H1 (cell line): Measurements from ENCODE around the gene HIVEP3. TPM values are rescaled to one million over a fixed set of nuclear protein-coding genes. Genes with fewer than 3 reads are reported as not detected.

Source experiments
- CTCF ChIA-PET: fragments of 300-600 bp; sonication (Branson Sonifier 250); formaldehyde crosslinking; loops from one replicate; lab custom pipeline; 2021; ENCODE audit not compliant: partially characterized antibody; lab: Charles Lee
- POLR2A ChIA-PET: fragments of 300-600 bp; sonication (Branson Sonifier 250); formaldehyde crosslinking; loops from one replicate; lab custom pipeline; 2021; ENCODE audit warnings: inconsistent platforms; ENCODE audit not compliant: partially characterized antibody; lab: Charles Lee
- DNase-seq, 2 experiments: peaks; one replicate each; pipeline versions ENCODE4 v3.0.0 to v3.0.0-alpha.2; 2010 to 2022; ENCODE audit warnings: low spot score in 2 of 2, low read depth in 1 of 2, mixed read lengths in 1 of 2
- FAIRE-seq: peaks from 2 replicates; lab custom pipeline; 2011; peaks lifted over from hg19 to GRCh38; lab: Jason Lieb, UNC
- H2AFZ ChIP-seq: 2 replicates; pipeline ENCODE4 v1.8.1; 2012; ENCODE audit warnings: low read length, inconsistent platforms
- H2AK5ac ChIP-seq: 2 replicates; pipeline ENCODE4 v1.6.1; 2013; ENCODE audit warnings: low read depth, low read length
- H2BK120ac ChIP-seq: replicated peaks from 2 replicates; pipeline ENCODE3; 2013; ENCODE audit warnings: low read depth, low read length, inconsistent platforms
- H2BK12ac ChIP-seq: 2 replicates; pipeline ENCODE4 v1.6.1; 2013; ENCODE audit warnings: low read depth, low read length
- H2BK15ac ChIP-seq: 2 replicates; pipeline ENCODE4 v1.6.1; 2013; ENCODE audit warnings: low read length
- H2BK20ac ChIP-seq: 2 replicates; pipeline ENCODE4 v1.6.1; 2013; ENCODE audit warnings: low read length
- H2BK5ac ChIP-seq: 2 replicates; pipeline ENCODE4 v1.6.1; 2013; ENCODE audit warnings: low read depth, low read length
- H3K14ac ChIP-seq: 2 replicates; pipeline ENCODE4 v1.6.1; 2013; ENCODE audit warnings: inconsistent platforms; ENCODE audit not compliant: insufficient read length
- H3K18ac ChIP-seq: 2 replicates; pipeline ENCODE4 v1.6.1; 2013; ENCODE audit warnings: low read length; ENCODE audit errors: extremely low read depth
- H3K23ac ChIP-seq: 2 replicates; pipeline ENCODE4 v1.6.1; 2013; ENCODE audit warnings: inconsistent platforms; ENCODE audit not compliant: insufficient read length
- H3K23me2 ChIP-seq: 2 replicates; pipeline ENCODE4 v1.6.1; 2013; ENCODE audit warnings: low read depth, low read length
- H3K27ac ChIP-seq: 2 replicates; pipeline ENCODE4 v1.6.1; 2011; ENCODE audit warnings: low read depth, low read length, inconsistent platforms
- H3K27me3 ChIP-seq, 4 experiments: replicated peaks in 1 of 4; 1 replicate in 1 of 4; 2 replicates in 3 of 4; pipeline versions ENCODE4 v1.6.1 to v1.8.1; 2011 to 2013; ENCODE audit warnings: low read length in 3 of 4, mild to moderate bottlenecking in 3 of 4, inconsistent platforms in 2 of 4, mixed read lengths in 2 of 4, moderate library complexity in 1 of 4; ENCODE audit not compliant: control insufficient read depth in 3 of 4, insufficient read depth in 3 of 4; ENCODE audit errors: extremely low read depth in 1 of 4
- H3K36me3 ChIP-seq, 4 experiments: 2 replicates each; pipeline versions ENCODE4 v1.6.1 to v1.8.1; 2011 to 2013; ENCODE audit warnings: mild to moderate bottlenecking in 4 of 4, low read length in 3 of 4, moderate library complexity in 2 of 4, control low read depth in 1 of 4, inconsistent platforms in 1 of 4; ENCODE audit not compliant: insufficient read depth in 4 of 4, control insufficient read depth in 2 of 4
- H3K4ac ChIP-seq: replicated peaks from 2 replicates; pipeline ENCODE3; 2013; ENCODE audit warnings: low read length, low read depth, mixed read lengths, inconsistent platforms; ENCODE audit not compliant: insufficient read length
- H3K4me1 ChIP-seq, 4 experiments: replicated peaks in 1 of 4; 1 replicate in 1 of 4; 2 replicates in 3 of 4; pipeline versions ENCODE4 v1.6.1 to v1.8.1; 2011 to 2013; ENCODE audit warnings: low read length in 3 of 4, inconsistent platforms in 2 of 4, mixed read lengths in 1 of 4; ENCODE audit not compliant: insufficient read depth in 4 of 4, control insufficient read depth in 3 of 4
- H3K4me2 ChIP-seq, 2 experiments: 2 replicates each; pipeline versions ENCODE4 v1.6.1 to v1.8.1; 2011 to 2013; ENCODE audit warnings: low read depth in 2 of 2, low read length in 2 of 2, control low read depth in 1 of 2, inconsistent platforms in 1 of 2, mild to moderate bottlenecking in 1 of 2; ENCODE audit not compliant: insufficient read depth in 1 of 2
- H3K4me3 ChIP-seq, 4 experiments: fragments of 200-600, 300-600 bp in 1 of 4; sonication (generic), shearing (Covaris generic), sonication (Bioruptor Twin) in 1 of 4; 2 replicates each; pipeline versions ENCODE4 v1.5.1 to v1.8.1; 2011 to 2016; ENCODE audit warnings: low read length in 4 of 4, low read depth in 3 of 4, control low read depth in 2 of 4, inconsistent platforms in 2 of 4, mild to moderate bottlenecking in 2 of 4, mixed read lengths in 1 of 4, moderate library complexity in 1 of 4; ENCODE audit not compliant: insufficient read depth in 2 of 4; ENCODE audit errors: extremely low read depth in 1 of 4
- H3K56ac ChIP-seq: replicated peaks from 2 replicates; pipeline ENCODE3; 2013; ENCODE audit warnings: low read depth, mild to moderate bottlenecking, mixed read lengths, low read length, inconsistent platforms; ENCODE audit not compliant: insufficient read length
- H3K79me1 ChIP-seq: 2 replicates; pipeline ENCODE4 v1.6.1; 2013; ENCODE audit warnings: low read depth, low read length, control low read depth
- H3K79me2 ChIP-seq, 2 experiments: 2 replicates each; pipeline versions ENCODE4 v1.6.1 to v1.8.1; 2012 to 2013; ENCODE audit warnings: low read length in 2 of 2, mild to moderate bottlenecking in 2 of 2, inconsistent platforms in 1 of 2; ENCODE audit not compliant: insufficient read depth in 2 of 2, control insufficient read depth in 1 of 2
- H3K9ac ChIP-seq, 4 experiments: replicated peaks in 1 of 4; 1 replicate in 1 of 4; 2 replicates in 3 of 4; pipeline versions ENCODE4 v1.6.1 to v1.8.1; 2011 to 2013; ENCODE audit warnings: low read depth in 3 of 4, low read length in 3 of 4, control low read depth in 2 of 4, mild to moderate bottlenecking in 2 of 4, moderate library complexity in 2 of 4, inconsistent platforms in 1 of 4; ENCODE audit errors: extremely low read depth in 1 of 4
- H3K9me3 ChIP-seq, 2 experiments: 2 replicates each; pipeline versions ENCODE4 v1.6.1 to v1.8.1; 2012 to 2013; ENCODE audit warnings: mild to moderate bottlenecking in 2 of 2, moderate library complexity in 2 of 2, control low read depth in 1 of 2, inconsistent platforms in 1 of 2, low read depth in 1 of 2, low read length in 1 of 2, mixed read lengths in 1 of 2; ENCODE audit not compliant: insufficient read depth in 2 of 2
- H4K20me1 ChIP-seq, 2 experiments: replicated peaks in 1 of 2; 2 replicates each; pipeline versions ENCODE3 to v1.8.1; 2011 to 2013; ENCODE audit warnings: inconsistent platforms in 2 of 2, low read length in 2 of 2, mild to moderate bottlenecking in 1 of 2; ENCODE audit not compliant: insufficient read depth in 2 of 2, control insufficient read depth in 1 of 2
- H4K5ac ChIP-seq: 2 replicates; pipeline ENCODE4 v1.6.1; 2013; ENCODE audit warnings: low read length, low read depth, mixed read lengths, inconsistent platforms; ENCODE audit not compliant: insufficient read length
- H4K8ac ChIP-seq: 2 replicates; pipeline ENCODE4 v1.8.0; 2013; ENCODE audit warnings: mild to moderate bottlenecking, moderate library complexity, low read length, inconsistent platforms; ENCODE audit not compliant: insufficient read depth; ENCODE audit errors: extremely low read depth
- H4K91ac ChIP-seq: replicated peaks from 2 replicates; pipeline ENCODE3; 2013; ENCODE audit warnings: low read length, mixed read lengths, inconsistent platforms; ENCODE audit not compliant: insufficient read length
- BRCA1 ChIP-seq: IDR thresholded peaks from 2 replicates; pipeline ENCODE4 v1.6.1; 2012; ENCODE audit warnings: low read depth, low read length, improper control_type of control experiment
- CREB1 ChIP-seq: IDR thresholded peaks from 2 replicates; pipeline ENCODE4 v1.6.1; 2012; ENCODE audit warnings: inconsistent platforms
- HDAC2 ChIP-seq, 2 experiments: fragments of 300-600 bp in 1 of 2; sonication (generic) in 1 of 2; IDR thresholded peaks; 2 replicates each; pipeline ENCODE4 v1.6.1; 2011 to 2012; ENCODE audit warnings: low read depth in 2 of 2, low read length in 2 of 2, mild to moderate bottlenecking in 2 of 2, moderate library complexity in 2 of 2, borderline replicate concordance in 1 of 2, inconsistent platforms in 1 of 2
- JUN ChIP-seq: IDR thresholded peaks from 2 replicates; pipeline ENCODE4 v1.6.1; 2011; ENCODE audit warnings: low read depth, mild to moderate bottlenecking, improper control_type of control experiment, low read length
- SP1 ChIP-seq: IDR thresholded peaks from 2 replicates; pipeline ENCODE4 v1.6.1; 2011; ENCODE audit warnings: low read depth, low read length
- SP4 ChIP-seq: IDR thresholded peaks from 2 replicates; pipeline ENCODE4 v1.6.1; 2012; ENCODE audit warnings: low read length, inconsistent platforms
- TBP ChIP-seq: IDR thresholded peaks from 2 replicates; pipeline ENCODE4 v1.6.1; 2011; ENCODE audit warnings: low read depth, low read length, improper control_type of control experiment
- WGBS, 2 experiments: shearing (Covaris generic) in 1 of 2; methylation state at CpG; one replicate each; pipeline versions ENCODE4 v1.1.6 to v1.1.7; 2013 to 2015; ENCODE audit warnings: low lambda C conversion rate in 2 of 2, mixed read lengths in 2 of 2, inconsistent platforms in 1 of 2, low coverage in 1 of 2, missing lambda C conversion rate in 1 of 2; ENCODE audit not compliant: insufficient replicate concordance in 2 of 2, insufficient coverage in 1 of 2, insufficient read length in 1 of 2; ENCODE audit errors: extremely low coverage in 1 of 2, missing lambda C conversion rate in 1 of 2; 5-methylcytosine and 5-hydroxymethylcytosine counted together
- polyA plus RNA-seq, 7 experiments: library from polyadenylated mRNA; depleted of rRNA in 3 of 7; stranded (reverse) in 5 of 7; unstranded in 2 of 7; fragments of >200 nt in 5 of 7; fragments of 200-250 nt in 2 of 7; gene quantifications; 1 replicate in 5 of 7; 2 replicates in 1 of 7; 4 replicates in 1 of 7; pipeline versions ENCODE4 v1.2.1 to v1.2.3, GENCODE V29; 2011 to 2013; ENCODE audit warnings: missing spikeins in 2 of 7, mixed read lengths in 2 of 7
- total RNA-seq: library from RNA; stranded (reverse); fragmentation: NEBNext Ultra II Directional; extraction: Animal tissue kit (Norgen Biotek cat#: 25700); gene quantifications from 2 replicates; pipeline ENCODE4 v1.2.1, GENCODE V29; 2021

Gene HIVEP3
- total and polyA plus RNA-seq, 2 of the 8 experiments (the other 6 are each of a cell fraction or from before 2014, with no cell fraction given), result 0.24 to 0.69 TPM

GRCh38 chr1:41656825-41657500 lies 261.8 kb downstream of the HIVEP3 start:
- DNase-seq (no peak), FAIRE-seq (no peak)
- Histone ChIP-seq H2BK15ac (no peak overlapping the region), H2AFZ (no peak overlapping the region), H3K23ac (no peak overlapping the region), H3K4me3 (no peak overlapping the region), H3K9ac (no peak overlapping the region), H4K20me1 (peaks cover 2 to 5% of the 10 kb centered on the region in 2 experiments), H3K27me3 (peaks cover 17 to 30% (median 23%) of the 10 kb centered on the region in 4 experiments), H3K79me2 (no peaks in the 10 kb centered on the region), H3K14ac (no peak overlapping the region), H4K8ac (no peak overlapping the region), H3K27ac (no peak overlapping the region), H2AK5ac (no peak overlapping the region), H4K5ac (no peak overlapping the region), H3K79me1 (no peaks in the 10 kb centered on the region), H3K4me2 (no peak overlapping the region), H3K18ac (no peak overlapping the region), H3K36me3 (no peaks in the 10 kb centered on the region), H3K4ac (no peak overlapping the region), H2BK12ac (no peak overlapping the region), H3K4me1 (peaks cover 0 to 8% (median 3%) of the 10 kb centered on the region in 4 experiments; a peak in 5 of 7 replicates), H3K23me2 (peaks cover 5% of the 10 kb centered on the region), H2BK20ac (no peak overlapping the region), H3K56ac (no peak overlapping the region), H4K91ac (no peak overlapping the region), H3K9me3 (no peaks in the 10 kb centered on the region), H2BK120ac (no peak overlapping the region), H2BK5ac (no peak overlapping the region)
- 86% methylated on average over 9 of the region's 9 CpGs; no CpG with 5 or more reads in 1 of the 2 experiments for WGBS, 2 experiments
- ChIA-PET POLR2A (no interaction called here), CTCF (interaction anchor here (0.6 to 3.5 kb wide), 6 partner anchors 16 to 1748 kb away, joined by 3 to 15 read pairs (median 3); no protein-coding TSS in a partner anchor)
- no peak for TF ChIP-seq BRCA1
- no peak for TF ChIP-seq TBP
- TF ChIP-seq SP1, result no peak
- TF ChIP-seq SP4, result no peak
- no peak for TF ChIP-seq CREB1
- no peak for TF ChIP-seq JUN
- no peak for TF ChIP-seq HDAC2 (IDR thresholded peaks at IDR 0.05; ENCODE audit: borderline replicate concordance in 1 of 2, low read depth in 2 of 2, low read length in 2 of 2)
